Prostate gland (tissue), 2 donors: ENCODE measurements around the gene EIF3B.

Source experiments
- POLR2A ChIP-seq: fragments of 450-650 bp; IDR thresholded peaks from one replicate; pipeline ENCODE4 v1.6.1; 2016; ENCODE audit warnings: antibody characterized with exemption, mild to moderate bottlenecking
- TF ChIP-seq, protein P1 (sequence below), 4 experiments: fragments of 200-600 bp in 2 of 4; fragments of 450-650 bp in 2 of 4; sonication (generic) in 2 of 4; IDR thresholded peaks; 1 replicate in 3 of 4; 2 replicates in 1 of 4; pipeline ENCODE4 v1.5.1; 2016 to 2019; ENCODE audit warnings: antibody characterized with exemption in 4 of 4, mild to moderate bottlenecking in 2 of 4, moderate library complexity in 2 of 4

- TF ChIP-seq, protein P1, sequence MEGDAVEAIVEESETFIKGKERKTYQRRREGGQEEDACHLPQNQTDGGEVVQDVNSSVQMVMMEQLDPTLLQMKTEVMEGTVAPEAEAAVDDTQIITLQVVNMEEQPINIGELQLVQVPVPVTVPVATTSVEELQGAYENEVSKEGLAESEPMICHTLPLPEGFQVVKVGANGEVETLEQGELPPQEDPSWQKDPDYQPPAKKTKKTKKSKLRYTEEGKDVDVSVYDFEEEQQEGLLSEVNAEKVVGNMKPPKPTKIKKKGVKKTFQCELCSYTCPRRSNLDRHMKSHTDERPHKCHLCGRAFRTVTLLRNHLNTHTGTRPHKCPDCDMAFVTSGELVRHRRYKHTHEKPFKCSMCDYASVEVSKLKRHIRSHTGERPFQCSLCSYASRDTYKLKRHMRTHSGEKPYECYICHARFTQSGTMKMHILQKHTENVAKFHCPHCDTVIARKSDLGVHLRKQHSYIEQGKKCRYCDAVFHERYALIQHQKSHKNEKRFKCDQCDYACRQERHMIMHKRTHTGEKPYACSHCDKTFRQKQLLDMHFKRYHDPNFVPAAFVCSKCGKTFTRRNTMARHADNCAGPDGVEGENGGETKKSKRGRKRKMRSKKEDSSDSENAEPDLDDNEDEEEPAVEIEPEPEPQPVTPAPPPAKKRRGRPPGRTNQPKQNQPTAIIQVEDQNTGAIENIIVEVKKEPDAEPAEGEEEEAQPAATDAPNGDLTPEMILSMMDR (IDR thresholded peaks at IDR 0.05) = no peak
- TF ChIP-seq POLR2A = no peak
Observed at GRCh38 chr7:2313450-2314208, 41.0 kb upstream of the EIF3B start.
